HepG2 (cell line): ENCODE results near the gene CBY1. TPM values are rescaled to one million over a fixed set of nuclear protein-coding genes. Genes with fewer than 3 reads are reported as not detected.
"Not testable (repeated sequence)": the region's sequence is repeated elsewhere in the genome, so short reads cannot be mapped to it uniquely, and the experiment has no call there.

Experiments
- ATAC-seq: fragments of 200-7000 bp; cut with Tn5 transposase; 3 replicates; pipeline ENCODE4 v1.9.1; 2020; ENCODE audit warnings: mild to moderate bottlenecking, moderate library complexity
- BruUV-seq: library from RNA; stranded (reverse); fragments of 400-500 nt; replicated peaks from 2 replicates; lab custom pipeline; 2021; lab: Mats Ljungman, UMichigan
- CTCF ChIA-PET: fragments of 300-600 bp; formaldehyde crosslinking; extraction: SDS; loops from one replicate; lab custom pipeline; 2021; ENCODE audit warnings: low total read pairs, inconsistent platforms, low intra/inter-chr PET ratio; lab: Yijun Ruan, JAX
- POLR2A ChIA-PET: fragments of 350-600 bp; sonication (Branson Sonifier 250); formaldehyde crosslinking; loops from one replicate; lab custom pipeline; 2020; ENCODE audit warnings: antibody characterized with exemption, inconsistent platforms; lab: Yijun Ruan, JAX
- DNase-seq: peaks from one replicate; pipeline ENCODE4 v3.0.0-alpha.2; 2015; ENCODE audit warnings: low spot score
- FAIRE-seq: peaks from 3 replicates; lab custom pipeline; 2011; peaks lifted over from hg19 to GRCh38; lab: Jason Lieb, UNC
- H2AFZ ChIP-seq: one replicate; pipeline ENCODE4 v1.6.1; 2011; ENCODE audit warnings: low read length, inconsistent platforms
- H3K27ac ChIP-seq: fragments of 300-600 bp; 3 replicates; pipeline ENCODE4 v1.8.0; 2011; ENCODE audit warnings: mixed run types, mild to moderate bottlenecking, mixed read lengths, low read length, inconsistent platforms; ENCODE audit not compliant: insufficient read depth; ENCODE audit errors: extremely low read length
- H3K27me3 ChIP-seq, 2 experiments: fragments of 200-600 bp in 1 of 2; 2 replicates in 1 of 2; 3 replicates in 1 of 2; pipeline versions ENCODE4 v1.6.0 to v1.8.0; 2011; ENCODE audit warnings: low read length in 2 of 2, mild to moderate bottlenecking in 2 of 2, moderate library complexity in 2 of 2, inconsistent platforms in 1 of 2; ENCODE audit not compliant: insufficient read depth in 2 of 2, control insufficient read depth in 1 of 2
- H3K36me3 ChIP-seq, 2 experiments: fragments of 200-600 bp in 1 of 2; replicated peaks in 1 of 2; 2 replicates in 1 of 2; 3 replicates in 1 of 2; pipeline versions ENCODE4 v1.5.1 to v1.8.0; 2011; ENCODE audit warnings: low read length in 2 of 2, inconsistent platforms in 1 of 2; ENCODE audit not compliant: insufficient read depth in 2 of 2, control insufficient read depth in 1 of 2
- H3K4me1 ChIP-seq: 2 replicates; pipeline ENCODE4 v1.5.1; 2012; ENCODE audit warnings: low read length, inconsistent platforms; ENCODE audit not compliant: insufficient read depth
- H3K4me2 ChIP-seq: 2 replicates; pipeline ENCODE4 v1.6.0; 2011; ENCODE audit warnings: low read depth, low read length, inconsistent platforms
- H3K4me3 ChIP-seq, 3 experiments: fragments of 200-600 bp in 1 of 3; sonication (generic), shearing (Covaris generic) in 1 of 3; replicated peaks in 1 of 3; 2 replicates each; pipeline ENCODE4 v1.5.1; 2011 to 2016; ENCODE audit warnings: low read length in 3 of 3, inconsistent platforms in 2 of 3, low read depth in 2 of 3, mild to moderate bottlenecking in 2 of 3, control low read depth in 1 of 3, mixed read lengths in 1 of 3; ENCODE audit not compliant: insufficient read depth in 1 of 3
- H3K79me2 ChIP-seq: one replicate; pipeline ENCODE4 v1.6.1; 2011; ENCODE audit warnings: low read length, inconsistent platforms; ENCODE audit not compliant: insufficient read depth
- H3K9ac ChIP-seq: 2 replicates; pipeline ENCODE4 v1.6.0; 2011; ENCODE audit warnings: mild to moderate bottlenecking, low read depth, low read length, inconsistent platforms; ENCODE audit not compliant: insufficient read depth
- H3K9me3 ChIP-seq: 2 replicates; pipeline ENCODE4 v1.5.1; 2012; ENCODE audit warnings: mild to moderate bottlenecking, low read length
- H4K20me1 ChIP-seq: 2 replicates; pipeline ENCODE4 v1.6.0; 2011; ENCODE audit warnings: inconsistent platforms, mild to moderate bottlenecking, low read length, moderate library complexity; ENCODE audit not compliant: insufficient read depth
- AGO1 ChIP-seq: fragments of 200-400 bp; formaldehyde crosslinking; IDR thresholded peaks from 2 replicates; pipeline ENCODE4 v1.6.1; 2017; ENCODE audit warnings: mild to moderate bottlenecking, low read depth, low read length, moderate library complexity; ENCODE audit not compliant: poor library complexity, severe bottlenecking
- ATF7 ChIP-seq, 2 experiments: fragments of 450-650 bp in 1 of 2; sonication (generic) in 1 of 2; formaldehyde crosslinking in 1 of 2; IDR thresholded peaks; 2 replicates each; pipeline versions ENCODE4 v1.4.0 to v1.6.1; 2016 to 2020; ENCODE audit warnings: antibody characterized with exemption in 1 of 2, mild to moderate bottlenecking in 1 of 2, missing genetic modification reagents in 1 of 2
- FOXA1 ChIP-seq, 2 experiments: fragments of 450-650 bp in 1 of 2; sonication (generic) in 1 of 2; formaldehyde crosslinking in 1 of 2; IDR thresholded peaks; 2 replicates each; pipeline versions ENCODE4 v1.4.0 to v1.6.1; 2016 to 2020; ENCODE audit warnings: missing genetic modification reagents in 1 of 2
- KLF15 ChIP-seq: sonication (generic); formaldehyde crosslinking; IDR thresholded peaks from 2 replicates; pipeline ENCODE4 v1.8.1; 2023; ENCODE audit warnings: borderline replicate concordance, mild to moderate bottlenecking, inconsistent platforms, missing genetic modification reagents, mixed read lengths
- ZNF205 ChIP-seq: IDR thresholded peaks from 2 replicates; pipeline ENCODE4 v1.6.1; 2018; ENCODE audit warnings: missing biosample characterization, missing genetic modification reagents
- ZNF296 ChIP-seq: sonication (generic); formaldehyde crosslinking; conservative IDR thresholded peaks from 2 replicates; pipeline ENCODE4 v1.5.0; 2020; ENCODE audit warnings: mild to moderate bottlenecking, missing genetic modification reagents
- WGBS: methylation state at CpG from one replicate; pipeline ENCODE4 v1.1.6; 2017; ENCODE audit warnings: low lambda C conversion rate; 5-methylcytosine and 5-hydroxymethylcytosine counted together
- in situ Hi-C: cut with HindIII; loops from 2 replicates; pipeline ENCODE4 v1.10.0; 2017; ENCODE audit warnings: low pct_unique_long_range_greater_than_20kb; ENCODE audit not compliant: extremely low pct_ligation_motif_present
- intact Hi-C: fragments of 100-400 bp; cut with micrococcal nuclease; formaldehyde crosslinking; loops from one replicate; pipeline ENCODE4 v1.10.0; 2022; ENCODE audit not compliant: unreplicated experiment
- polyA plus RNA-seq, 8 experiments: library from polyadenylated mRNA; depleted of rRNA in 3 of 8; stranded (reverse) in 7 of 8; unstranded in 1 of 8; fragments of >200 nt; fragmentation: Illumina TruSeq in 4 of 8; extraction: Trizol in 4 of 8; gene quantifications; 2 replicates each; pipeline versions ENCODE4 v1.2.1 to v1.2.3, GENCODE V29; 2011 to 2016; ENCODE audit warnings: low read depth in 4 of 8, missing spikeins in 1 of 8, mixed read lengths in 1 of 8; ENCODE audit not compliant: insufficient read depth in 1 of 8
- total RNA-seq, 5 experiments: library from RNA; depleted of rRNA; stranded (reverse); fragments of >200 nt; fragmentation: Illumina TruSeq; extraction: Trizol; gene quantifications; 2 replicates each; pipeline ENCODE4 v1.2.3, GENCODE V29; 2016; ENCODE audit warnings: low read depth in 1 of 5
- TF ChIP-seq, protein P1 (sequence below): sonication (generic); formaldehyde crosslinking; IDR thresholded peaks from 2 replicates; pipeline ENCODE4 v1.4.0; 2020; ENCODE audit warnings: mild to moderate bottlenecking, missing genetic modification reagents

Gene CBY1
- total and polyA plus RNA-seq, 2 of the 13 experiments (the other 11 are each of a cell fraction or from before 2014, with no cell fraction given) = 19.7 to 20.3 TPM

GRCh38 chr22:38614332-38615063 lies 41.9 kb upstream of the CBY1 start (continued):
- TF ChIP-seq FOXA1 (IDR thresholded peaks at IDR 0.05) (no peak), FOXA1 (CRISPR knock-in tag; IDR thresholded peaks at IDR 0.05) (peak; percentile 25; the same call in 1 of the 2 replicates), ZNF205 (peak; percentile 91), AGO1 (no peak), ATF7 (IDR thresholded peaks at IDR 0.05) (peak; percentile 47; the same call in 1 of the 2 replicates), ATF7 (CRISPR knock-in tag; IDR thresholded peaks at IDR 0.05) (no peak), ZNF296 (no peak), KLF15 (CRISPR knock-in tag) (no peak)
- TF ChIP-seq, protein P1, sequence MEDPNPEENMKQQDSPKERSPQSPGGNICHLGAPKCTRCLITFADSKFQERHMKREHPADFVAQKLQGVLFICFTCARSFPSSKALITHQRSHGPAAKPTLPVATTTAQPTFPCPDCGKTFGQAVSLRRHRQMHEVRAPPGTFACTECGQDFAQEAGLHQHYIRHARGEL = no peak

DNA sequence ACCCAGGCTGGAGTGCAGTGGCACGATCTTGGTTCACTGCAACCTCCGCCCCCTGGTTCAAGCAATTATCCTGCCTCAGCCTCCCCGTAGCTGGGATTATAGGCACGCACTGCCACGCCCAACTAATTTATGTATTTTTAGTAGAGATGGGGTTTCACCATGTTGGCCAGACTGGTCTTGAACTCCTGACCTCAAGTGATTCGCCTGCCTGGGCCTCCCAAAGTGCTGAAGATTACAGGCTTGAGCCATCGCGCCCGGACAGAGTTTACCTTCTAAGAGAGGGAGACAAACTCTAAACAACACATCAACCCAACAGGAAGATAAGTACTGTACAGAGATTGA lies 41.4 kb upstream of the CBY1 start:
- not testable (repeated sequence) for ATAC-seq

More for the DNA sequence above, 41.4 kb upstream of the CBY1 start:
- BruUV-seq, intact Hi-C loops, H3K4me2 ChIP-seq, POLR2A ChIA-PET, CTCF ChIA-PET, H3K4me3 ChIP-seq, DNase-seq, FAIRE-seq, H3K9ac ChIP-seq, H3K9me3 ChIP-seq, H3K27me3 ChIP-seq, H4K20me1 ChIP-seq, H3K79me2 ChIP-seq, H2AFZ ChIP-seq, in situ Hi-C loops, H3K27ac ChIP-seq, H3K36me3 ChIP-seq: not testable (repeated sequence)
- H3K4me1 ChIP-seq = peaks cover 12% of the 10 kb centered on the region
- WGBS = 66% methylated on average over 8 of the region's 9 CpGs
